Islet precursor cell (in vitro differentiated cells): Measurements from ENCODE around the gene TMEM14A.
A peak's percentile ranks its signal among the peaks of the same experiment; 100 is the strongest.
"Not testable (repeated sequence)": the region's sequence is repeated elsewhere in the genome, so short reads cannot be mapped to it uniquely, and the experiment has no call there.

Experiments
- DNase-seq: peaks from one replicate; pipeline ENCODE4 v3.0.0-alpha.2; 2018

Gene TMEM14A

DNA sequence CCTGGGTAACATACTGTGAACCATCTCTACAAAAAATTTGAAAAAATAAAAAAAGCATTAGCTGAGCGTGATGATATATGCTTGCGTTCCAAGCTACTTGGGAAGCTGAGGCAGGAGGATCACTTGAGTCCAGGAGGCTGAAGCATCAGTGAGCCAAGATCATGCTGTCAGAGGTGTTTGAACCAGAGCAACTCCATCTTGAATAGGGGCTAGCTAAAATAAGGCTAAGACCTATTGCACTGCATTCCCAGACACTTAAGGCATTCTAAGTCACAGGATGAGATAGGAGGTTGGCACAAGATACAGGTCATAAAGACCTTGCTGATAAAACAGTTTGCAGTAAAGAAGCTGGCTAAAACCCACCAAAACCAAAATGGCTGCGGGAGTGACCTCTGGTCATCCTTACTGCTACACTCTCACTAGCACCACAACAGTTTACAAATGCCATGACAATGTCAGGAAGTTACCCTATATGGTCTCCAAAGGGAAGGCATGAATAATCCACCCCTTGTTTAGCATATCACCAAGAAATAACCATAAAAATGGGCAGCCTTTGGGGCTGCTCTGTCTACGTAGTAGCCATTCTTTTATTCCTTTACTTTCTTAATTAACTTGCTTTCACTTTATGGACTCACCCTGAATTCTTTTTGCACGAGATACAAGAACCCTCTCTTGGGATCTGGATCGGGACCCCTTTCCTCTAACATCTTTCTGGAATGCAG lies 34.0 kb downstream of the TMEM14A start:
- not testable (repeated sequence) for DNase-seq

DNA sequence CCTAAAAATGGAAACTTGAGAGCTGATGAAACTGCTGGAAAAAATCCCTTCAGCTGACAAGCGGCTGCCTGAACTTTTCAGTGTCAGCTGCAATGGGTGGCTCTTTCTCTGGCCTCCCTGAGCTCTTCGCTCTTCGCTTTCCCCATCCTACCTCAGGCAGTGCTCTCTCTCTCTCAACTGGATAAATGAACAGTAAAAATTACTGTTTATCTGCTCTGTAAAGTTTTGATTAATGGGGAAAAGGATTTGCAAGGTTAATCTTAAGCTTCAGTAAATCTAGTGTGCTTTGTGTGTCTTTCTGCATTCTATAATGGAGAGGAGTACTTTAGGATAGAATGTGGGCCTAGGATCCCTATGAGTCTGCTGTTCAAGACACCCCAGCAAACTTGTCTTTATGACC lies 35.1 kb downstream of the TMEM14A start:
- DNase-seq = no peak

DNA sequence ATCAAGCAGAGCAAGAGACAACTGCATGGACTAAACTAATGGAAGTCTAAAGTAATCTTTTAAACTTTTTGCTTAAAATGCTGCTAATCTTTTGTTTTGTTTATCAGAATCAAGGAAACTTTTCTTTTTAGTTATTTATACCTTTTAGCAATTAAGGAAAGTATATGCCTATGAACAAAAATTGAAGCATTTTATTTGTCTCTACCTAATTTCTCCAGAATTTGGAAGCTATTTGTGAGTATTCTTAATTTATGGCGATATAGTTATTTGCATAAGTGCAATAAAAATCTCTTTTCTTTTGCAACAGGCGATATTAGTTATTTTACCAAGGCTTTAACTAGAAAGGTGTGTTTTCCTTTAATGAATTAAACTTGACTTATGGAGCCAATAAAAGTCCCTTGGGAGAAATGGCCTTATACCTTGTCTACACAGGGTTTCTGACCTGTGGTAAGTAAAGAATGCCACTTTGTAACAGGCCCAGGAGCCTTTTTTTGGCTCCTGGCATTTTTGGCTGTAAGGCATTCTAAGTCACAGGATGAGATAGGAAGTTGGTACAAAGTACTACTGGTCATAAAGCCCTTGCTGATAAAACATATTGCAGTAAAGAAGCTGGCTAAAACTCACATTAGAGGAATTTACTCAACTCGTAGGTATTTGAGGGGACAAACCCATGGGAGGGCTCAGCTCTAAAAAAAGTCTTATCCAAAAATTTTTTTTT lies 37.2 kb downstream of the TMEM14A start:
- DNase-seq = no peak

DNA sequence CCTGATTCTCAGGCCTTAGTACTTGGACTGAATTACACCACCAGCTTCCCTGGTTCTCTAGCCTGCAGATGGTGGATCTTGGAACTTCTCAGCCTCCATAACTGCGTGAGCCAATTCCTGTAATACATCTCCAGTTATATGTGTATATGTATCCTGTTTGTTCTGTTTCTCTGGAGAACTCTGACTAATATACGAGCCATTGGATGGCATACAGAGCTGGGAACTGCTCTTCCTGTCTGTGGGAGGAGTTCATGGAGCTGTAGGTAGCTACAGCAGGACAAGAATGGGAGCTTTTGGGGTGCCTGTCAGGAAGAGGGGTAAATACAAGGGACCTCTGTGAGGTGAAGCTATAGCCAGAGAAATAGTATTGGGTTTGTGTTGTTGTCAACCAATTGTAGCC lies 41.2 kb downstream of the TMEM14A start:
- no peak for DNase-seq

DNA sequence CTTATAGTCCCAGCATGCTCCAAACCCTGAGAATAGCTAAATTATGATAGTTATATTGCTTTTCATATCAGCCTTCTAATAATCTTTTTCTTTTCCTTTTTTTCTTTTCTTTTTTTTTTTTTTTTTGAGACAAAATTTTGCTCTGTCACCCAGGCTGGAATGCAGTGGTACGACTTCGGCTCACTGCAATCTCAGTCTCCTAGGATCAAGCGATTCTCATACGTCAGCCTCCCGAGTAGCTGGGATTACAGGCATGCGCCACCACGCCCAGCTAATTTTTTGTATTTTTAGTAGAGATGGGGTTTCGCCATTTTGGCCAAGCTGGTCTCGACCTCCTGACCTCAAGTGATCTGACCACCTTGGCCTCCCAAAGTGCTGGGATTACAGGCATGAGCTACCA lies 43.8 kb downstream of the TMEM14A start:
- DNase-seq = not testable (repeated sequence)

DNA sequence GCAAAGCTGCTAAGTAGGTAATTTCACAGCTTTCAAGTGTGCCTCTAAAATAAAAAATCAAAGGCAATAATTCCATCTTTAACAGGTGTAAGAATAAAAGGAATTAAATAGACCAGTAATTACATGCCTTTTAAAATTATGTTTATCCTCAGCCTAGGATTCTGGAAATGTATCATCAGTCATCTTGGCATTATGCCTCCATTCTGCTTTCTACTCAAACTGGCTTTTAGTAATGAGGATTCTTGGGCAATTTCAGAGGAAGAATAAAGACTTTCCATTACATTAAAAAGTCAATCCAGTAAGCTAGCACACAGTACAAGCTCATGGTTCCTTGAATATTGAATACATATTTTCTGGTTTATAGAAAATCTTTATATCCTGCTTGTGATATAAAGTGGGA lies 47.6 kb downstream of the TMEM14A start:
- no peak for DNase-seq

DNA sequence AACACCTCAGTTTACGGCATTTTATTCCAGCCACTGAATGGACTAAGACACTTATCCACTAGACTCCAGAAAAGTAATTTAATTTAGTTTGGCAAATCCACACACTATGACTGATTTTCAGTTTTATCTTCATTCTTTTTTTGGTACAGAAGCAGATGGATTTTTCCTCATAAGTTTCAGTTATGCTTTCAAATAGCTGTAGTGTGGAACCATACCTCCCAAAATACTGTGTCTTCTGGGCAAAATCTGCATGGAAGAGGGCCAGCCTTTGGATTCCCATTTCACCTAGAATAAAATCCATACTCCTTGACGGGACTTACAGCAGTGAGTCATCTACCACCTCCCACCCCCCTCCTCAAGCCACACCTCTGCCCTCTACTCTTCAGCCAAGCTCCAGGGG lies 49.4 kb downstream of the TMEM14A start:
- peak; percentile 9 for DNase-seq

DNA sequence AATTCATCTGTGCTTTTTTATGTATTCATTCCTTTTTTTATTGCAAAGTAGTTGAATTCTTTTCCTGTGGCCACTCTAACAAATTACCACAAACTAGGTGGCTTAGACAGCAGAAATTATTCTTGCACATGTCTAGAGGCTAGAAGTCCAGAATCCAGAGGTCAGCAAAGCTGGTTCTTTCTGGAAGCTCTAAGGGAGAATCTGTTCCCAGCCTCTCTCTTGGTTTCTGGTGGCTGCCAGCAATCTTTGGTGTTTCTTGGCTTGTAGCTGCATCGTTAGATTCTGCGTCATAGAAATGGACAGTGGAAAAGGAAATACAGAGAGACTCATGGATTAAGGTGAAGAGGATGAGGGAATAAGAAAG lies 53.1 kb downstream of the TMEM14A start:
- no peak for DNase-seq

DNA sequence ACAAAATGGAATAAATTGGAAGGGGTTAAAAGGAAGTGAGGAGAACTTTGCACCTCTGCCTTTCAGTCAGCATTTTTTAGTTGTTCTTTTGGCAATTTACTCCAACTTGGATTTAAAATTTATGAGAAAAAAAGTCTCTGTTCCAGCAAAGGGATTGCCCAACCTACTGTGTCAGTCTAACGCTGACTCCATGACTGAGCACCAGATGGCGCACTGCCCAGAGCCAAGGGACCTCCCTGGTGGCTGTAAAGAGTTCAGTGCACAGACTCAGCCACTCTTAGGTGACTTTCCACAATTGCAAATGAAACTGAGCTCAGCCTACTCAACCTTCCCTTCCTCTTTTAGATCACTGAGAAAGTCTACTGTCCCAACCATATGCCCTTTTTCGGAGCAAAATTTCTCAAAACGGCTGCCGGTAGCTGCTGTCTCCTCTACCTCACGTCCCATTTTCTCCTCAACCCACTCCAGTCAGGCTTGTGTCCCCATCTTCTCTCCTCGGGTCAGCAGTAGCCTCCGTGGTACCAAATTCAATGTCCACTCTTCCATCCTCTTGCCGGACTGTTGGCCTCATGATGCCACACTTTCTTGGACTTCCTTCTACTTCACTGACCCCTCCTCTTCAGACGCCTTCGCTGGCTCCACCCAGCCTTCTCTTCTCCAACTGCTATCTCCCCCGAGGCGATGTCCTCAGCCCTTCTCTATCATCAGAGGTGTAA lies 53.7 kb downstream of the TMEM14A start:
- peak; percentile 77 for DNase-seq

DNA sequence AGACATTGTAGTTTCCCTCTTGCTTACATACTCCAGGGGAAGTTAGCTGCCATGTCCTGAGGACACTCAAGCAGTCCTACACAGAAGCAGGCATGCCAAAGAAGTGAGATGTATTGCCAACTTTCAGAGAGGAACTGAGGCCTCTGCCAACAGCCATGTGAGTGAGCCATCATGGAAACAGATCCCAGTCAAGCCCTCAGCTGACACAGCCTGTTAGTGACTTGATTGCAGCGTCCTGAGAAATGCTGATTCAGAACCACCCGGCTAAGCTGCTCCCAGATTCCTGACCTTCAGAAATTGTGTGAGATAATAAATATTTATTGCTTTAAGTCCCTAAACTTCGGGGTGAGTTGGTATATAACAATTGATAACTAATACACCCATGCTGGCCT lies 54.2 kb downstream of the TMEM14A start:
- DNase-seq = no peak

DNA sequence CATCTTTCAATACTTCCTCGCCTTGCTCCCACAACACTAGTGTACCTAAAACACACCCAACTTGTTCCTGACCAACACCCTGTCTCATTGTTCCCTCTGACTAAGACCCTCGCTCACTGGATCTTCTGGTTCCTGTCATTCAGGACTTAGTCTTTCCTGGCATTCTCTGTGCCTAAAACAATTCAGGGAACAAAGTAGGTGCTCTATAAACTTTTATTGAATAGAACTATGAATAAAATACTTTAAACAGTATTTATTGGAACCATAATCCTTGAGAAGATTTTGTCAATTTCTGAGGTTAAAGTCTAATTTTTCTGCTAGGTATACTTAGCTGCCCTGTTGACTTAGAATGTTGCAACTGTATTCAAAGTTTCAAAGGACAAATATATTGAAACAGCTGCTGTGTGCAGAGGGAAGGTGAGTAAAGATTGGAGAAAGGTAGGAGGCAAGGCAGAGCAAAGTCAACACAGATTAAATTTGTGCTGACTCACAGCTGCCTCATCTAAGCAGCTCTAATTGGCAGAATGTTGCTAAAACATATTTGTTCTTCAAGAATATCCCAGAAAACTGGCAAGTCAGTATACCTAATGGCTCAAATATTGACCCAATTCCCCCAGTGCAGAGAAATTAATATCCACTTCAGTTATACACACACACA lies 54.8 kb downstream of the TMEM14A start:
- no peak for DNase-seq

DNA sequence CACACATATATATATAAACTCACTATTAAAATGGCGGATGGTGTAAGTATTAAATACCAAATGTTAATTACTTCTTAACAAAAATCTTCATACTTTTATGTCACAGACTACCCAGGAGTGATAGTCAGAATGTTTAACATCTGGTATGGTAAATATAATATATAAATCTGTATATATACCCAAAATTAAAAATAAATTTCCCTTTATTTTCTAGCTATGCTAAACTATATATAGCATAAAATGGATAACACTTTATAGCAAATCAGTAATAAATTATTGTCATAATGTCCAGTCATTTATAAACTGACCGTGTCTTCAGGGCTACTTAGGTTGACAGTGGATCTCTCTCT lies 55.3 kb downstream of the TMEM14A start:
- no peak for DNase-seq

DNA sequence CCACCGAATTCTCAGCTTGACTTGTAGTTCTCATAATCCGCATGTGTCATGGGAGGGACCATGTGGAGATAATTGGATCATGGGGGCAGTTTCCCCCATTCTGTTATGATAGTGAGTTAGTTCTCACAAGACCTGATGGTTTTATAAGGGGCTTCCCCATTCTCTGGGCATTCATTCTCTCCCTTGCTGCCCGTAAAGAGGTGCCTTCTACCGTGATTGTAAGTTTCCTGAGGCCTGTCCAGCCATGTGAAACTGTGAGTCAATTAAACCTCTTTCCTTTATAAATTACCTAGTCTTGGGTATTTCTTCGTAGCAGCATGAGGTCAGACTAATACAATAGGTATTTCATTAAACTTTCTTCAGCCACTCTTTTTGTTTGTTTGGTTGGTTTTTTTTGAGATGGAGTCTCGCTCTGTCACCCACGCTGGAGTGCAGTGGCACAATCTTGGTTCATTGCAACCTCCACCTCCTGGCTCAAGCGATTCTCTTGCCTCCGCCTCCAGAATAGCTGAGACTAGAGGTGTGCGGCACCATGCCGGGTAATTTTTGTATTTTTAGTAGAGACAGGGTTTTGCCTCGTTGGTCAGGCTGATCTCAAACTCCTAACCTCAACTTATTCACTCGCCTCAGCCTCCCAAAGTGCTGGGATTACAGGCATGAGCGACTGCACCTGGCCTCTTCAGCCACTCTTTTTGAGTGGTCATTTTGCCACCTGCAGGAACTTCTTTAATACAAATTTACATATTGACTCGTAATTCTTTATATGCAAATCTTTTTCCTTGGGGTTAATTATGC lies 56.0 kb downstream of the TMEM14A start:
- DNase-seq = peak; percentile 27

DNA sequence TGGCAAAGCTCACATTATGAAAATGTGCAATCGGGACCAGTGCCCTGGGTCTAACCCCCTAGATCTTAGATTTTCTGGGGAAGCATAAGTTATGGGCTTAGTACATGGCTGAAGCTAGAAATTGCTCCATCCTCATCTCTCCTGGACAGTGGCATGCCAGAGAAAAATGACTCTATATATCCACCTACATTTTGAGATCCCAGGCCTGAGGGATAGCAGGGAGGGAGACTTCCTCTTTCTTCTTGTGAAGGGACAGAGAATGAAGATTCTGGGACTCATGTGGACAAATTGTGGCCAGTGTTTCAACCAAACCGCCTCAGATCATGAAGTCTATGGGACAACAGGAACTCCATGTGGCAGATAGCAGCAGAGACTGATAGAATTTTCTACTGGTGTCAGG lies 57.0 kb downstream of the TMEM14A start:
- DNase-seq = peak; percentile 4

DNA sequence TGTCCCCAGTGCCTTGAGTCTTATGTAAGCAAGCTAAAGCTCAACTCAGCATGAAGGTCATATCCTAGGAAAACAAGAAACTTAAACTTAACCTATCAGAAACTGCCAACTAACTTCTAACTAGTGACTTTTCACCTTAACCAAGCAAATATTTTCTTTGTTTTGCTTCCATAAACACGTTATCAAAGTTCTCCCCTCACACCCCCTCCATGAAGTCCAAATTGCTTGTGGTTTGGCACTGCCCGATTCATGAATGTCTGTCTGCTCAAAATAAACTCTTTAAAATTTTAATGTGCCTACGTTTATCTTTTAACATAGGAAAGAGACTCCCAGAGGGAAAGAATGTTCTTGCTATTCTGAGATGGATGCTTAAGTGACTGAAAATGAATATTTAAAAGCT lies 57.5 kb downstream of the TMEM14A start:
- peak; percentile 5 for DNase-seq

DNA sequence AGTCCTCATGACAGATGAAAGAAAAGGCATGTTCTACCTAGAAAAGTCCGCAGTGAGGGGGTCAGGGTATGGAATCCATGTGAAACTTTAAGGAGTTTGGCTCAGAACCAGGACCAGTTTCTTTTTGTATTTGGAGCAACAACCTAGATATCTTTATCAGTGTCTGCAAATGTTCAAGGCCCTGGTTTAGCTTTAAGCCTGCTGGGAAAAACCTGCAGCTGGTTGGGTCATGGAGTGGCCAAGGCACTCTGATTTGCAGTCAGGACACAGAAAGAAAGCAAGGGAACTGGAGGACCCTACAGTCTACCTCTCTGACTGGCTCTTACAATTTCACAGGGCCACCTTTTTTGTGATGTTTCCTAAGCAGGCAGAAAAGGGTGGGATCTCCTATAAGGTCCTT lies 58.7 kb downstream of the TMEM14A start:
- DNase-seq = no peak

DNA sequence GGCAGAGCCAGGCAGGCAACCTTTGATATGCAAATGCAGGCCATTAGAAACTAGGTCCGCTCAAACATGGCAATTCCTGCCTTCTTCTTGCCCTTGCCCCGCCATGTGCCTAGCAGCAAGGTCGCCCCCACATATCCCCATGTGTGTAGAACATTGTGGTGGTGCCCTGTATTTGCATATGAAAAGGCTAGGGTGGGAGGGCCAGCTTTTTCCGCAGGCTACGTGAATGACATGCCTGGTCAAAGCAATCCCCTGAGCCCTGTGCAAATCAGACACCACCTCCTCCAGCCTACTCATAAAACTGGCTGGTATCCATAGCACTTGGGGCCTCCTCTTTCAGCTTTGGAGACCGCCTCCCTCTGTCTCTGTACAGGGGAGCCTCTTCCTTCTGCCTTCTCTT lies 60.8 kb downstream of the TMEM14A start:
- DNase-seq = peak; percentile 64

DNA sequence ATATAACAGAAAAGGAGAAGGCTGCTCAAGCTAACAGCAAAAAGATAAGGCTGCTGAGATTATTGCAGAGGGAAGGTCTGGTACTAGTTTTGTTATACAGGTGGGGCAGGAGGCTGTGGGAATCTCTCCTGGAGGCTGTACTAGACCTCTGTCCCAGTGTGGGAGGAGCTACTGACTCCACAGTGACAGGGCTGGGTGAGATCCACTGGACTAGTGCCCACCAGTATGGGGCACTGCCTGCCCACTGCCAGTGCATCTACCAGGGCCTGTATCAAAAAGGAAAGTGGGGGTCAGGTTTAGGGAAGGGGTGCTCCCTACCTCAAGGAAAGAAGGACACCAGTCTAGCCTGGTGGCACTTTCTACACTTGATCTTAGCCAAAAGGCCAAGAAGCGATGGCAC lies 62.3 kb downstream of the TMEM14A start:
- no peak for DNase-seq

DNA sequence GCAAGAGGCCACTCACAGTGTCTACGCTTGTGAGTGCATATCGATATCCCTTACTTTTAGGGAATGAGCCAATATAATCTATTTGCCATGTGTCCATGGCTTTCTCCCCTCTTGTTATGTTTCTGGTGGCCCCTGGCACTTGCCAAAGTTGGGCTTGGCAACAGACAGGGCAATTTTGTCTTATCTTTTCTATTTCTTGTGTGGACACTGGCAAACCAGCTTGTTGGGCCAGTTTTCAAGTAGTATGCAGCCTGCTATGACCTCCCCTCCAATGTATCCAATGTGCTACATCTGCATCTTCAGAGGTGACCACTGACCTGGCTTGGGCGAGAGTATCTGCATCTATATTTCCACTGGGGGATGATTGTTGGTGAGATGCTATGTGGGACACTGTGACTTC lies 63.2 kb downstream of the TMEM14A start:
- DNase-seq = no peak

DNA sequence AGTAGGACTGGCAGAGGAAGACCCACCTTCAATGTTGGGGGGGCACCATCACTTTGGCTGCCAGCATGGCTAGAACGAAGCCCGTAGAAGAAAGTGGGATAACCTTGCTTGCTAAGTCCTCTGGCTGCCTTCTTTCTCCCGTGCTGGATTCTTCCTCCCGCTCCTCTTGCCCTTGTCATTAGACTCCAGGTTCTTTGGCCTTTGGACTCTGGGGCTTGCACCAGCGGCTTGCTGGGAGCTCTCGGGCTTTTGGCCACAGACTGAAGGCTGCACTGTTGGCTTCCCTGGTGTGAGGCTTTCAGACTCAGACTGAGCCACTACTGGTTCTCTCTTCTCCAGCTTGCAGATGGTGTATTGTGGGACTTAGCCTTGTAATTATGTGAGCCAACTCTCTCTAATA lies 64.2 kb downstream of the TMEM14A start:
- no peak for DNase-seq

DNA sequence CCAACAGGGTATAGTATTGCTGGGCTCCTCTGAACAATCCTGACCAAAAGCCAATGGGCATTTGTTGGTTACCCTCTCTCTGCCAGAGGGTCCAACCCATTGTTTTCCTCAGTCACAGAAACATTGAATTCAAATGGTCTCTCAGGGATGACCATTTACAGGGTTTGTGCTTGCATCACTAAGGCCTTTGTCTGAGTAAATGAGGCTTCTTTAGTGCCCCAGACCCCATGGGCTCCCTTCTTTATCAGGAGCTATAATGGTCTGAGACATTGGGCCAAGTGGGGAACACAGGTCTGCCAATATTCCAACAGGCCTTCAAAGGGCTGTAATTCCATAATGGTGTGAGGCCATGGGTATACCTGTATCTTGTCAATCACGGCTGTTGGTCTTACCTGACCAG lies 65.2 kb downstream of the TMEM14A start:
- no peak for DNase-seq
